ENCODE measurements around the gene TRPV3.

DNA sequence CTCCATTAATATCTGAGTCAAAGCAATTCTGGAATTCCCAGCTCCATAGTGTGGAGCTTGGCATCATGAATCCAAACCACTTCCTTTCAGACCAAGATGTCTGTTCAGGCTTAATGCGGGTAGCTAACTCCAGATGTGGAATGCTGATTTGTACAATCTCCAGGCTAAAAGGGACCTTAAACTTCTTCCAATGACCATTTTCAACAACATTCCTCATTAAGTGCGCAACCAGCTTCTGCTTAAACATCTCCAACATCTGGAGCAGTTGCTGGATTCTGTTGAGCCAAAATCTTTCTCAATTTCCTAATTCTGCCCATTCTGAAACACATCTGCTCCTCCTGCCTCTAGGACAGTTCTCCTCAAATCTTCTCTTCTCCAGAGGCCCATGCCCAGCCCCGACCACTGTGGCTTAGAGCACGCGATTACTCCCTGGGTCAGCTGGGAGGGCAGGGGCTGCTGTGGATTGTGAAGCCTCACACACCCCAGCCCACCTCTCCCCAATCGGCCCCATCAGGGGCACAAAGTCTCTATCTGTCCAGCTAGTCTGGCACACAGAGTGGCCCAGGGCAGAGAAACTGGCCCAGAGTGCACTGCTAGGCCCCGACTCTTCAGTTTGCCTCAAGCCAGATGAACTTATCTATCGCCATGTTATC is 45.6 kb downstream of the TRPV3 start:
- TF ChIP-seq, protein P1, sequence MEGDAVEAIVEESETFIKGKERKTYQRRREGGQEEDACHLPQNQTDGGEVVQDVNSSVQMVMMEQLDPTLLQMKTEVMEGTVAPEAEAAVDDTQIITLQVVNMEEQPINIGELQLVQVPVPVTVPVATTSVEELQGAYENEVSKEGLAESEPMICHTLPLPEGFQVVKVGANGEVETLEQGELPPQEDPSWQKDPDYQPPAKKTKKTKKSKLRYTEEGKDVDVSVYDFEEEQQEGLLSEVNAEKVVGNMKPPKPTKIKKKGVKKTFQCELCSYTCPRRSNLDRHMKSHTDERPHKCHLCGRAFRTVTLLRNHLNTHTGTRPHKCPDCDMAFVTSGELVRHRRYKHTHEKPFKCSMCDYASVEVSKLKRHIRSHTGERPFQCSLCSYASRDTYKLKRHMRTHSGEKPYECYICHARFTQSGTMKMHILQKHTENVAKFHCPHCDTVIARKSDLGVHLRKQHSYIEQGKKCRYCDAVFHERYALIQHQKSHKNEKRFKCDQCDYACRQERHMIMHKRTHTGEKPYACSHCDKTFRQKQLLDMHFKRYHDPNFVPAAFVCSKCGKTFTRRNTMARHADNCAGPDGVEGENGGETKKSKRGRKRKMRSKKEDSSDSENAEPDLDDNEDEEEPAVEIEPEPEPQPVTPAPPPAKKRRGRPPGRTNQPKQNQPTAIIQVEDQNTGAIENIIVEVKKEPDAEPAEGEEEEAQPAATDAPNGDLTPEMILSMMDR (IDR thresholded peaks at IDR 0.05; ENCODE audit: low read depth, low read length, poor library complexity, severe bottlenecking), result no peak
- no peak for TF ChIP-seq EZH2phosphoT487 (IDR thresholded peaks at IDR 0.05; ENCODE audit: borderline replicate concordance, low read length)
